ENCODE data around the gene ASB16. TPM values are rescaled to one million over a fixed set of nuclear protein-coding genes. Genes with fewer than 3 reads are reported as not detected.

Gene ASB16
- total and polyA plus RNA-seq, 12 donors: 0.64 to 16.4 (median 13.4) TPM

DNA sequence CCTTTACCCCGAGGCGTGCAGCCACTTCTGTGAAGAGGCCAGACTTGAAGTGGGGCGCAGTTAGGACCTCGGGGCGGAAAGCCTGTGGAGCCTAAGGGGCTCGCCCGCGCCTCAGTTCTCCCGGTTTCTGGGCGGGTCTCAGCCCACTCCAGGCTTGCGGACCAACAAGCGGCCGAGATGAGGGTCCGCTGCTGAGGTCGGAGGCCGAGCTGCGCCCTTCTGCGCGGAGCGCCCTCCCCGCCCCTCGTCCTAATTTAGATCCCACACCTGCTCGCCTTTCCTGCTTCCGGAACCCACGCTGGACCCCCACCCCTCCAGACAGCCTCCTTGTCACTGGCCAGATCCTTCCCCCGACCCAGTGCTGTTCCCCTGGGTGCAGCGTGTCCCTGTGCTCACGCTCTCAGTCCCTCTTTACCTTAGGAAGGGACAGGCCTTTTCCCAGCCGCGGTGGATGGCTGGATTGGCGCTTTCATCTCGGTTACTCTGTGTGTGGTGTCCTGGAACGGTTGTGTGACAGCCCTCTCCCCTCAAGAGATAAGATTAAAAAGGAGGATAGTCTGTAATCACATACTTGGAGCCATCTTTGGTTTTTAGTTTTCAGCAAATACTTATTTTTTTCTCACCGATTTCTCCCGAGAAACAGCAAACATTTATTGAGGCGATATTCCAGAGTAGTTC is 30.1 kb downstream of the ASB16 start:
- WGBS, 2 donors: 6% methylated on average over 34 to 36 of the region's 36 CpGs
- Histone ChIP-seq H3K36me3 (peaks cover 0 to 22% (median 14%) of the 10 kb centered on the region in 9 donors), H3K27ac (peak overlapping the region; percentile 97 to 100 (median 99)), H3K4me1 (peaks cover 0 to 53% (median 23%) of the 10 kb centered on the region in 9 donors), H3K4me3 (peak overlapping the region; percentile 61 to 98 (median 94)), H3K27me3 (no peaks in the 10 kb centered on the region), H3K9me3 (no peaks in the 10 kb centered on the region)
- DNase-seq (no peak), ATAC-seq (peak in 6 of 8 donors; percentile 0 to 11 (median 2))
- TF ChIP-seq, protein P1, sequence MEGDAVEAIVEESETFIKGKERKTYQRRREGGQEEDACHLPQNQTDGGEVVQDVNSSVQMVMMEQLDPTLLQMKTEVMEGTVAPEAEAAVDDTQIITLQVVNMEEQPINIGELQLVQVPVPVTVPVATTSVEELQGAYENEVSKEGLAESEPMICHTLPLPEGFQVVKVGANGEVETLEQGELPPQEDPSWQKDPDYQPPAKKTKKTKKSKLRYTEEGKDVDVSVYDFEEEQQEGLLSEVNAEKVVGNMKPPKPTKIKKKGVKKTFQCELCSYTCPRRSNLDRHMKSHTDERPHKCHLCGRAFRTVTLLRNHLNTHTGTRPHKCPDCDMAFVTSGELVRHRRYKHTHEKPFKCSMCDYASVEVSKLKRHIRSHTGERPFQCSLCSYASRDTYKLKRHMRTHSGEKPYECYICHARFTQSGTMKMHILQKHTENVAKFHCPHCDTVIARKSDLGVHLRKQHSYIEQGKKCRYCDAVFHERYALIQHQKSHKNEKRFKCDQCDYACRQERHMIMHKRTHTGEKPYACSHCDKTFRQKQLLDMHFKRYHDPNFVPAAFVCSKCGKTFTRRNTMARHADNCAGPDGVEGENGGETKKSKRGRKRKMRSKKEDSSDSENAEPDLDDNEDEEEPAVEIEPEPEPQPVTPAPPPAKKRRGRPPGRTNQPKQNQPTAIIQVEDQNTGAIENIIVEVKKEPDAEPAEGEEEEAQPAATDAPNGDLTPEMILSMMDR (IDR thresholded peaks at IDR 0.05): no peak
- intact Hi-C loops (cut with DNase I): no loop called here

DNA sequence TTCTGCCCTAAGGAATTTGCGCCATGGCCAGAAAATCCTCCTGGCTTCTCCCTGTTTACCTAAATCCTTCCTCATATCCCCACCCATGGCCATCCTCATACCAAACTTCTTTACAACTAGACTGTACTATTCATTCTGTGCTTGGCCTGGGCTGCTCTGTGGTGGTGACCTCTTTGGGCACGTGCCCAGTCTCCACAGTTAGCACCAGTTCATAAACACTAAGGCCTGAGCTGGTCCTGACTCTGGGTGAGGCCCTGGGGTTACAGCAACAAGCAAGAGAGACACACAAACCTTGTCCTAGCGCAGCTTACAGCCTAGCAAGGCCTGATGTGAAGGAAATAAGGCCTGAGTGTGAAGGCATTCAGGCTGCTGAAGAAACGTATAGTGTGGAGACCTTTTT is 32.3 kb downstream of the ASB16 start:
- ATAC-seq: no peak
- Histone ChIP-seq H3K27me3 (no peaks in the 10 kb centered on the region), H3K36me3 (peaks cover 0 to 18% (median 12%) of the 10 kb centered on the region in 9 donors), H3K27ac (no peak overlapping the region), H3K4me3 (no peak overlapping the region), H3K9me3 (no peaks in the 10 kb centered on the region), H3K4me1 (peaks cover 0 to 41% (median 18%) of the 10 kb centered on the region in 9 donors)
- intact Hi-C loops (cut with DNase I): no loop called here
- TF ChIP-seq, protein P1 (IDR thresholded peaks at IDR 0.05): no peak
- no peak for DNase-seq
- WGBS, 2 donors: 88 to 96% methylated on average over 4 of the region's 4 CpGs

DNA sequence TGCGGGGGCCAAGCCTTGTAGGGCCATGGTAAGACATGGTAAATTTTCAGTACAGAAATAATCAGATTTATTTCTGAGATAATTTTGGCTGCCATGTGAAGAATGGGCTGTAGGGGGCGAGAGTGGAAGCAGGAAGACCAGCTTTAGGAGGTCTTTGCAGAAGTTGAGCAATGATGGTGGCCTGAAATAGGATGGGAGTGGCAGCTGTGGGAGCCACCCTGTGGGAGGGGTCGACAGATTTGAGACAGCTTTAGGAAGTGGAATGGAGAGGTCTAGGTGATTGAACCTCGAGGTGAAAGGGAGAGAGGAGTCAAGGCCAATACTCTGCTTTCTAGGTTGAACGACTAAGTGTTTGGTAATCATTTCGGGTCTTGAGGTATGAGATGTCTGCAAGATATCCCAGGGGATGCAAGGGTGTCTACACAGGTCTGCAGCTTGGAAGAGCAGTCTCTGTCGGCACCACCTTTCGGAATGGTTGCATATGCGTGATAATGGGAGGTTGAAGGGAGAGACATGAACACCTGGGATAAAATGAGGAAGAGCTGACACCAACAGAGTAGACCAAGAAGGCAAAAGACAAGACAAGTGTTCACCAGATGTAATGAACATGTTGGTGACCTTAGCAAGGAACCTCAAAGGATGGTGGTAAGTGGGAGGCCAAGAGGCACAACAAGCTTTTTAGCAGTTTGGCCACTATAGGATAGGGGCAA is 33.4 kb downstream of the ASB16 start:
- DNase-seq (no peak), ATAC-seq (no peak)
- Histone ChIP-seq H3K27me3 (no peaks in the 10 kb centered on the region), H3K9me3 (no peaks in the 10 kb centered on the region), H3K4me1 (peaks cover 0 to 32% (median 9%) of the 10 kb centered on the region in 9 donors), H3K4me3 (no peak overlapping the region), H3K36me3 (peaks cover 0 to 30% (median 23%) of the 10 kb centered on the region in 9 donors), H3K27ac (peak overlapping the region in 1 of 10 donors; percentile 31)
- intact Hi-C loops (cut with DNase I): no loop called here
- TF ChIP-seq, protein P1 (IDR thresholded peaks at IDR 0.05): peak; percentile 28 to 68 (median 57)
- 57 to 58% methylated on average over 9 of the region's 9 CpGs for WGBS, 2 donors

DNA sequence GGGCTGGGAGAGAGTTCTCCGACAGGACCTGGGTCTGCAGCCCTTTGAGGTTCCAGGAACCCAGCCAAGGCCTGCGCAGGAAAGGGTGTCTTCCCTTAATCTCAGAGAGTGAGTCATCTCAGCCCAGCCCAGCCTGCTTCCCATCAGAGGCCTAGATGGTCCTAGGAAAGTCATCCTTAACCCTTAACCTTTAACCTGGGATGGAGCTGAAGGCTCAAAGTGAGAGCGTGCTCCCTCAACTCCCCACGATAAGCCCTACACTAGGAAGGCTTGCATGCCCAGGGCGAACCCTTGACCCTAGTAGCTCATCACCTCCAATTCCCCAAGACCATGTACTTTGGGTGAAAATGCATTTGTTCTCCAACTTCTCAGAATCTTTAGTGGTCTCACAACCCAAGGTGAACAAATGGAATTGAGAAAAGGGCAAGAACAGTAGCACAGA is 34.0 kb downstream of the ASB16 start:
- DNase-seq: no peak
- Histone ChIP-seq H3K36me3 (peaks cover 0 to 35% (median 29%) of the 10 kb centered on the region in 9 donors), H3K27ac (peak overlapping the region in 1 of 10 donors; percentile 31), H3K4me1 (peaks cover 0 to 33% (median 7%) of the 10 kb centered on the region in 9 donors), H3K27me3 (no peaks in the 10 kb centered on the region), H3K9me3 (no peaks in the 10 kb centered on the region), H3K4me3 (no peak overlapping the region)
- intact Hi-C loops (cut with DNase I): no loop called here
- WGBS, 2 donors: 58 to 60% methylated on average over 5 of the region's 5 CpGs
- TF ChIP-seq, protein P1 (IDR thresholded peaks at IDR 0.05): no peak
- no peak for ATAC-seq

Data from heart right ventricle (tissue), 16 donors.